Uterus (tissue), 2 donors: ENCODE data around the gene DNM3.
A peak's percentile ranks its signal among the peaks of the same experiment; 100 is the strongest.

Experiments
- CTCF ChIP-seq, 4 experiments: fragments of 200-600 bp in 2 of 4; fragments of 450-650 bp in 2 of 4; sonication (generic) in 2 of 4; IDR thresholded peaks; one replicate each; pipeline ENCODE4 v1.5.1; 2016 to 2019; ENCODE audit warnings: antibody characterized with exemption in 4 of 4, mild to moderate bottlenecking in 2 of 4, moderate library complexity in 1 of 4
- POLR2A ChIP-seq, 2 donors: fragments of 450-650 bp; IDR thresholded peaks; one replicate each; pipeline ENCODE4 v1.6.1; 2016; ENCODE audit warnings: antibody characterized with exemption in 2 of 2, mild to moderate bottlenecking in 1 of 2, moderate library complexity in 1 of 2

GRCh38 chr1:172089768-172090510 lies 248.6 kb downstream of the DNM3 start:
- no peak for TF ChIP-seq POLR2A (IDR thresholded peaks at IDR 0.05)
- peak; percentile 55 to 70 (median 64) for TF ChIP-seq CTCF (IDR thresholded peaks at IDR 0.05)
